Uterus (tissue), 4 donors: ENCODE measurements around the gene HYDIN. TPM values are rescaled to one million over a fixed set of nuclear protein-coding genes. Genes with fewer than 3 reads are reported as not detected.

Source experiments
- DNase-seq, 2 donors: peaks; one replicate each; pipeline ENCODE4 v3.0.0-alpha.2; 2019 to 2020
- H3K27ac ChIP-seq, 2 donors: fragments of 200-600 bp; sonication (generic); 1 replicate in 1 of 2; 2 replicates in 1 of 2; pipeline ENCODE4 v1.5.1; 2016 to 2018
- H3K27me3 ChIP-seq, 2 donors: fragments of 200-600 bp; sonication (generic); one replicate each; pipeline ENCODE4 v1.5.1; 2018 to 2019; ENCODE audit warnings: control low read depth in 1 of 2
- H3K36me3 ChIP-seq, 2 donors: fragments of 200-600 bp; sonication (generic); one replicate each; pipeline ENCODE4 v1.5.1; 2019; ENCODE audit warnings: control low read depth in 1 of 2
- H3K4me1 ChIP-seq, 2 donors: fragments of 200-600 bp; sonication (generic); one replicate each; pipeline ENCODE4 v1.5.1; 2018 to 2019; ENCODE audit warnings: control low read depth in 1 of 2
- H3K4me3 ChIP-seq, 2 donors: fragments of 200-600 bp; sonication (generic); 1 replicate in 1 of 2; 2 replicates in 1 of 2; pipeline ENCODE4 v1.5.1; 2018 to 2019; ENCODE audit warnings: mild to moderate bottlenecking in 1 of 2
- H3K9me3 ChIP-seq, 2 donors: fragments of 200-600 bp; sonication (generic); one replicate each; pipeline ENCODE4 v1.5.1; 2019; ENCODE audit warnings: control low read depth in 1 of 2
- CTCF ChIP-seq, 4 experiments: fragments of 200-600 bp in 2 of 4; fragments of 450-650 bp in 2 of 4; sonication (generic) in 2 of 4; IDR thresholded peaks; one replicate each; pipeline ENCODE4 v1.5.1; 2016 to 2019; ENCODE audit warnings: antibody characterized with exemption in 4 of 4, mild to moderate bottlenecking in 2 of 4, moderate library complexity in 1 of 4
- POLR2A ChIP-seq, 2 donors: fragments of 450-650 bp; IDR thresholded peaks; one replicate each; pipeline ENCODE4 v1.6.1; 2016; ENCODE audit warnings: antibody characterized with exemption in 2 of 2, mild to moderate bottlenecking in 1 of 2, moderate library complexity in 1 of 2
- intact Hi-C: fragments of 100-400 bp; cut with DNase I; formaldehyde crosslinking; loops from one replicate; pipeline ENCODE4 v1.15.1; 2023; ENCODE audit warnings: low total_unique reads
- total RNA-seq, 4 donors: library from RNA; depleted of rRNA in 3 of 4; stranded (reverse); fragments of >200 nt in 3 of 4; gene quantifications; one replicate each; pipeline versions ENCODE4 v1.1.0 to v1.2.4, GENCODE V29; 2014 to 2023
- donor health status: DM: yes; HTN: yes; CAD: no.

The HYDIN gene
- total RNA-seq, 4 donors from 2014 or later: under 0.01 to 23.6 (median 8.8) TPM

GRCh38 chr16:71262391-71262790 lies 31.9 kb upstream of the HYDIN start:
- intact Hi-C loops: no loop called here
- H3K36me3 ChIP-seq: no peaks in the 10 kb centered on the region
- no peak overlapping the region for H3K4me3 ChIP-seq
- no peak for DNase-seq
- H3K4me1 ChIP-seq: no peaks in the 10 kb centered on the region
- no peaks in the 10 kb centered on the region for H3K27me3 ChIP-seq
- TF ChIP-seq POLR2A (IDR thresholded peaks at IDR 0.05): no peak
- TF ChIP-seq CTCF (IDR thresholded peaks at IDR 0.05): no peak
- H3K27ac ChIP-seq: no peak overlapping the region
- no peaks in the 10 kb centered on the region for H3K9me3 ChIP-seq

- Histone ChIP-seq H3K36me3 (no peaks in the 10 kb centered on the region), H3K4me1 (no peaks in the 10 kb centered on the region), H3K27me3 (no peaks in the 10 kb centered on the region), H3K27ac (no peak overlapping the region), H3K9me3 (no peaks in the 10 kb centered on the region), H3K4me3 (no peak overlapping the region)
- intact Hi-C loops: no loop called here
- TF ChIP-seq CTCF (IDR thresholded peaks at IDR 0.05) (no peak), POLR2A (IDR thresholded peaks at IDR 0.05) (no peak)
- no peak for DNase-seq
Measured at GRCh38 chr16:71260995-71261394, 30.5 kb upstream of the HYDIN start.

GRCh38 chr16:71259086-71259485 lies 28.6 kb upstream of the HYDIN start:
- no peaks in the 10 kb centered on the region for H3K9me3 ChIP-seq

GRCh38 chr16:71258372-71258771 lies 27.9 kb upstream of the HYDIN start:
- TF ChIP-seq CTCF (IDR thresholded peaks at IDR 0.05): no peak
- TF ChIP-seq POLR2A (IDR thresholded peaks at IDR 0.05): no peak

More at GRCh38 chr16:71259086-71259485, 28.6 kb upstream of the HYDIN start:
- Histone ChIP-seq H3K36me3 (no peaks in the 10 kb centered on the region), H3K27me3 (no peaks in the 10 kb centered on the region), H3K4me3 (no peak overlapping the region), H3K27ac (no peak overlapping the region), H3K4me1 (no peaks in the 10 kb centered on the region)
- DNase-seq: no peak
- intact Hi-C loops: no loop called here
- TF ChIP-seq CTCF (IDR thresholded peaks at IDR 0.05): no peak

GRCh38 chr16:71257768-71258167 lies 27.2 kb upstream of the HYDIN start:
- TF ChIP-seq POLR2A (IDR thresholded peaks at IDR 0.05) (no peak), CTCF (IDR thresholded peaks at IDR 0.05) (no peak)
- H3K9me3 ChIP-seq: no peaks in the 10 kb centered on the region
- no peaks in the 10 kb centered on the region for H3K27me3 ChIP-seq
- no peak overlapping the region for H3K4me3 ChIP-seq
- H3K27ac ChIP-seq: no peak overlapping the region
- intact Hi-C loops: no loop called here
- H3K36me3 ChIP-seq: no peaks in the 10 kb centered on the region
- H3K4me1 ChIP-seq: no peaks in the 10 kb centered on the region
- DNase-seq: no peak

More at GRCh38 chr16:71258372-71258771, 27.9 kb upstream of the HYDIN start:
- Histone ChIP-seq H3K36me3 (no peaks in the 10 kb centered on the region), H3K27me3 (no peaks in the 10 kb centered on the region), H3K4me3 (no peak overlapping the region), H3K9me3 (no peaks in the 10 kb centered on the region), H3K27ac (no peak overlapping the region), H3K4me1 (no peaks in the 10 kb centered on the region)
- DNase-seq: no peak
- intact Hi-C loops: no loop called here
